ENCODE data around the gene GDF10.

DNA sequence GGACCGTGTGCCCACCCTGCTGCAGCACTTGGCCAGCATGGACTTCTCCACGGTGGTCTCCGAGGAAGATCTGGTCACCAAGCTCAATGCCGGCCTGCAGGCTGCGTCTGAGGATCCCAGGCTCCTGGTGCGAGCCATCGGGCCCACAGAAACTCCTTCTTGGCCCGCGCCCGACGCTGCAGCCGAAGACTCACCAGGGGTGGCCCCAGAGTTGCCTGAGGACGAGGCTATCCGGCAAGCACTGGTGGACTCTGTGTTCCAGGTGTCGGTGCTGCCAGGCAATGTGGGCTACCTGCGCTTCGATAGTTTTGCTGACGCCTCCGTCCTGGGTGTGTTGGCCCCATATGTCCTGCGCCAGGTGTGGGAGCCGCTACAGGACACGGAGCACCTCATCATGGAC, 49.5 kb downstream of the GDF10 start:
- TF ChIP-seq, protein P1, sequence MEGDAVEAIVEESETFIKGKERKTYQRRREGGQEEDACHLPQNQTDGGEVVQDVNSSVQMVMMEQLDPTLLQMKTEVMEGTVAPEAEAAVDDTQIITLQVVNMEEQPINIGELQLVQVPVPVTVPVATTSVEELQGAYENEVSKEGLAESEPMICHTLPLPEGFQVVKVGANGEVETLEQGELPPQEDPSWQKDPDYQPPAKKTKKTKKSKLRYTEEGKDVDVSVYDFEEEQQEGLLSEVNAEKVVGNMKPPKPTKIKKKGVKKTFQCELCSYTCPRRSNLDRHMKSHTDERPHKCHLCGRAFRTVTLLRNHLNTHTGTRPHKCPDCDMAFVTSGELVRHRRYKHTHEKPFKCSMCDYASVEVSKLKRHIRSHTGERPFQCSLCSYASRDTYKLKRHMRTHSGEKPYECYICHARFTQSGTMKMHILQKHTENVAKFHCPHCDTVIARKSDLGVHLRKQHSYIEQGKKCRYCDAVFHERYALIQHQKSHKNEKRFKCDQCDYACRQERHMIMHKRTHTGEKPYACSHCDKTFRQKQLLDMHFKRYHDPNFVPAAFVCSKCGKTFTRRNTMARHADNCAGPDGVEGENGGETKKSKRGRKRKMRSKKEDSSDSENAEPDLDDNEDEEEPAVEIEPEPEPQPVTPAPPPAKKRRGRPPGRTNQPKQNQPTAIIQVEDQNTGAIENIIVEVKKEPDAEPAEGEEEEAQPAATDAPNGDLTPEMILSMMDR (IDR thresholded peaks at IDR 0.05; ENCODE audit: low read length): no peak
- no peak for TF ChIP-seq EZH2 (optimal IDR thresholded peaks at IDR 0.05; ENCODE audit: low read depth, low read length)
